Urothelium cell line (cell line): ENCODE data around the gene SLC22A24.
"Not testable (repeated sequence)": the region's sequence is repeated elsewhere in the genome, so short reads cannot be mapped to it uniquely, and the experiment has no call there.

Experiments used
- DNase-seq: peaks from one replicate; pipeline ENCODE4 v3.0.0; 2011; ENCODE audit warnings: low spot score, mixed read lengths
- FAIRE-seq: peaks from 2 replicates; lab custom pipeline; 2011; peaks lifted over from hg19 to GRCh38; lab: Jason Lieb, UNC

SLC22A24 gene

GRCh38 chr11:63144121-63144520 is at the start of gene SLC22A24:
SLC22A24 (minus strand) TSS chr11:63144221; CDS start chr11:63143779, 442 bp downstream.
- FAIRE-seq (no peak), DNase-seq (no peak)

- FAIRE-seq (no peak), DNase-seq (no peak)
Observed at GRCh38 chr11:63180536-63180935, 36.5 kb upstream of the SLC22A24 start.

DNA sequence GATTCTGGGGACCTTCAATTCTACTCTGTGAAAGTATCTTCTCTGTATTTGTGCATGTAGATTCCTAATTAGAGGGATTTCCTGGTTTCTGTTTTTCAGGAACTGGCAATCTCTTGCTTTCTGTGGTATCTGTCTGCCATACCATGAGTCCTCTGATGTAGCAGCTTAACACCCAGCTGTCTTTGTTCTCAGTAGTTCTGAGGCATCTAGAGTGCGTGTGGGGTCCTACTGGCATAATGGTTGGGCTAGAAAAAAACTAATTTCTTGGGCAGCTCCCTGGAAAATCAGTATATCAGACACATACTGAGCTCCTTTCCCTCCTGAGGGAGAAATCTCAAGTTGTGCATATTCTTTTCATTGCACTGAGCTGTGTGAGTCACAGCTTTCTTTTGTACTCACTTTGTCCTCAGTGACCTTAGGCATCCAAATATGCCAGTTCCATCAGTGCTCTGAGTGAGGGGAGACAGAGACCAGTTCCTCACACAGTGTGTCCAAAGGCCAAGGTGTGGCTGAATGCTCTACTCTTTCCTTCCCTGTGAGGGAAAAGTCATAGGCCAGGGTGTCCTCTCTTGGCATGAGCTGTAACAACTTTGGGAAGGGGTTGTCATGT is 35.5 kb upstream of the SLC22A24 start:
- DNase-seq: no peak
- FAIRE-seq: no peak

DNA sequence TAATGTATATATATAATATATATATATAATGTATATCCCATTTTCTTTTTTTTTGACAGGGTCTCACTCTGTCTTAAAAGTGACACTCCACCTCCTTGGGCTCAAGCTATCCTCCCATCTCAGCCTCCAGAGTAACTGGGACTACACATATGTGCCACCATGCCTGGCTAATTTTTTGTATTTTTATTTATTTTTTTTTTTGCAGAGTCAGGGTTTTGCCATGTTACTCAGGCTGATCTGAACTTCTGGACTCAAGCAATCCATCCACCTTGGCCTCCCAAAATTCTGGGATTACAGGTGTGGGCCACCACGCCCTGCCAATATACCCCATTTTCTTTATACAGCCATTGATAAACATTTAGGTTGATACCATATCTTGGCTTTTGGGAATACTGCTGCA is 33.9 kb upstream of the SLC22A24 start:
- no peak for FAIRE-seq
- no peak for DNase-seq

- FAIRE-seq (no peak), DNase-seq (no peak)
Observed at GRCh38 chr11:63165706-63166310, 21.8 kb upstream of the SLC22A24 start.

GRCh38 chr11:63155794-63156193 is 11.8 kb upstream of the SLC22A24 start:
- FAIRE-seq (no peak), DNase-seq (no peak)

DNA sequence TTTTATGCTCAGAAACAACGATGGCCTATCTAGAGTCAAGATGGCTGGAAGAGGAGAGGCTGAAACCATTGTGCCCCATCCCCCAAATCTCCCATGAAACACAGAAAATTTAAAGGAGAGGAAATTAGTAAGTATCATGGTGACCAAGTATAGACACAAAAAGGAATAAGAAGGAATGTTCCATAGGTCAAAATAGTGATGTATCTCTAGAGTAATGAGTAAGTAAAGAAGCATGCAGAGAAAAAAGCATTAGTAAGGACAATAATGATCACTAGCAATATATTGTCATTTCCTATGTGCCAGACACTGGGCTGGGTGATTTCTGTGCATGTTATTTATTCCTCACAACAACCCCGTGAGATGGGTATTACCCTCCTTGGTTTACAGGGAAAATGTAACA is 2.6 kb upstream of the SLC22A24 start:
- no peak for FAIRE-seq
- no peak for DNase-seq

DNA sequence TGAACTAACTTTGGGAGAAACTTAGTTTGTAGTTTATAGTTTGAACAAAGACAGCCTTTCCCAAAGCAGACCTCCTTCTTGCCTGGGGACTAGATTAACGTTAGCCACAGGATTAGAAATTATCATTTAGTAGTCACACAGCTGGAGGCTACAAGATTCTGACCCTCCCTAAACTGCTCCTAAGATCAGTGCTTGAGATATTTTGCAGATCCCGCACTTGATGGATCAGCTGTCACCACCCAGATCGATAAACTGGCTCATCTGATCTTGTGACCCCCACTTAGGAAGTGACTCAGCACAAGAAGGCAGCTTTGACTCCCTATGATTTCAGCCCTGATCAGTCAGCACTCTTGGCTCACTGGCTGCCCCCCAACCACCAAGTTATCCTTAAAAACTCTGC is 1.6 kb downstream of the SLC22A24 start:
- FAIRE-seq (no peak), DNase-seq (no peak)

DNA sequence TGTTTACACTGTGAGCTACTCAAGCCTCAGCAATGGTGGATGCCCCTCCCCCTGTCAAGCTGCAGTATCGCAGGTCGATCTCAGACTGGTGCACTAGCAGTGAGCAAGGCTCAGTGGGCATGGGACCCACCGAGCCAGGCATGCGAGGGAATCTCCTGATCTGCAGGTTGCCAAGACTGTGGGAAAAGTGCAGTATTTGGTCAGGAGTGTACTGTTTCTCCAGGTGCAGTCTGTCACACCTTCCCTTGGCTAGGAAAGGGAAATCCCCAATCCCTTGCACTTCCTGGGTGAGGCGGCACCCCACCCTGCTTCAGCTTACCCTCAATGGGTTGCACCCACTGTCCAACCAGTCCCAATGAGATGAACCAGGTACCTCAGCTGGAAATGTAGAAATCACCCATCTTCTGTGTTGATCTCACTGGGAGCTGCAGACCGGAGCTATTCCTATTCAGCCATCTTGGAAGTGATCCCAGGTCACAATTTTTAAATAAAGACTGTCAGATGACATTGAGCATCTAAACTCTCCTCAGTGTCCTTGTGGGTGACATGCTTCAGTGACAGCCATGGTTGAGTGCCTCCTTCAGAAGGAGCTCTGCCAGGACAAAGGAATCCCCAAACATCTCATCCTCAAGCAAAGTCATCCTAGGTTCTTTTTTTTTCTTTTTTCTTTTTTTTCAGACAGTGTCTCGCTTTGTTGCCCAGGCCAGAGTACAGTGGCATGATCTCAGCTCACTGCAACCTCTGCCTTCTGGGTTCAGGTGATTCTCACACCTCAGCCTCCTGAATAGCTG is 10.8 kb downstream of the SLC22A24 start:
- DNase-seq (no peak), FAIRE-seq (no peak)

GRCh38 chr11:63099555-63099954 is 44.5 kb downstream of the SLC22A24 start:
- no peak for FAIRE-seq
- DNase-seq: no peak

DNA sequence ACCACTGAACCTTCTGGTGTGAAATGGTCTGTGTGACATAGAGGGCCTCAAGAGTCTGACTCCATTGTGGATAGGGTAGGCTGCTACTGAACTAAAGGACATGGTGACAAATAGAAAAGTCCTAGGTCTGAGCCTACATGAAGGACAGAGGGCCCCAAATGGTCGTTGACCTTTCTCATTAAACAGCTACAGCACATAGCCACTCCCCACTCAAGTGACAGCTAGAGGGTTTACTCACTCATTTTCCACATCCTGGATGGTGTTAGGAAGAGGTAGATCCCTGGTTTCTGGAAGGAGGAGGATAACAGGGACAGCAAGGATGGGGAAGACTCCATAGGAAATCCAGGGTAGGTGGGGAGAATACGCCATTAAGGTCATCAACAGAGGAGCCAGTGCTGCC is 63.3 kb downstream of the SLC22A24 start:
- FAIRE-seq (no peak), DNase-seq (no peak)

DNA sequence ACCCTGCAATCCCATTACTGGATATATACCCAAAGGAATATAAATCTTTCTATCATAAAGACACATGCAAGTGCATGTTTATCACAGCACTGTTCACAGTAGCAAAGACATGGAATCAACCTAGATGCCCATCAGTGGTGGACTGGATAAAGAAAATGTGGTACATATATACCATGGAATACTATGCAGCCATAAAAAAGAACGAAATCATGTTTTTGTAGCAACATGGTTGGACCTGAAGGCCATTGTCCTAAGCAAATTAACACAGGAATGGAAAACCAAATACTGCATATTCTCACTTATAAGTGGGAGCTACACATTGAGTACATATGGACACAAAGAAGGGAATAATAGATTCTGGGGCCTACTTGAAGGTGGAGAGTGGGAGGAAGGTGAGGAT is 97.8 kb downstream of the SLC22A24 start:
- not testable (repeated sequence) for DNase-seq, FAIRE-seq

GRCh38 chr11:63042596-63042995 is 101.4 kb downstream of the SLC22A24 start:
- no peak for FAIRE-seq

DNA sequence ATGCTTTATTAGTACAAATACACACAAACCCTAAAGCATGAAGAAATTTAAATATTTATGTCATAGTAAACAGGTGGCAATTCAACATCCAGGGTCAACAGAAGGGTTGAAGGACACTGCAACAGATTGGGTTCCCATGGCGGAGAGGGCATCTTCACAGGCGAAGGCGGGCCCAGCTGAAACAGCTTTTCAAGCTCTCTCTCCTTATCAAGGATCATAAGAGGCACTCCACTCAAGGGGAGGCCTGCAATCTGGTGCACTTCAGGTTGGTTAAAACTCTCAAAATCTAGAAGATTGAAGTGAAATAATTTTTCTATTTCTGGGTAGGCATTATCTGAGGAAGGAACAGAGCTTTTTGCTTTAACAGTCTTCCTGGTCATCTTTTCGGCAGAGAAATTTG is 111.6 kb downstream of the SLC22A24 start:
- FAIRE-seq: no peak
- no peak for DNase-seq

More at GRCh38 chr11:63042596-63042995, 101.4 kb downstream of the SLC22A24 start:
- no peak for DNase-seq
